Heart left ventricle (tissue), 16 donors: ENCODE measurements around the gene GSTA5. TPM values are rescaled to one million over a fixed set of nuclear protein-coding genes. Genes with fewer than 3 reads are reported as not detected.
"Not testable (repeated sequence)": the region's sequence is repeated elsewhere in the genome, so short reads cannot be mapped to it uniquely, and the experiment has no call there.

ENCODE experiments used
- ATAC-seq, 4 donors: fragments of 200-7000 bp; cut with Tn5 transposase; one replicate each; pipeline ENCODE4 v1.9.1; 2020 to 2022; ENCODE audit warnings: moderate library complexity in 4 of 4, mild to moderate bottlenecking in 3 of 4, moderate number of reproducible peaks in 1 of 4
- DNase-seq, 5 donors: peaks; one replicate each; pipeline ENCODE4 v3.0.0-alpha.2; 2020
- H3K27ac ChIP-seq, 12 donors: fragments of 200-600 bp; sonication (generic) in 4 of 12; one replicate each; pipeline versions ENCODE4 v1.5.0 to v1.8.0; 2016 to 2022; ENCODE audit warnings: mild to moderate bottlenecking in 2 of 12
- H3K27me3 ChIP-seq, 9 donors: fragments of 200-600 bp; sonication (generic) in 2 of 9; one replicate each; pipeline versions ENCODE4 v1.5.1 to v1.8.0; 2016 to 2022; ENCODE audit warnings: mild to moderate bottlenecking in 3 of 9
- H3K36me3 ChIP-seq, 9 donors: fragments of 200-600 bp; sonication (generic) in 2 of 9; one replicate each; pipeline versions ENCODE4 v1.5.0 to v1.8.0; 2018 to 2022; ENCODE audit warnings: mild to moderate bottlenecking in 2 of 9
- H3K4me1 ChIP-seq, 12 donors: fragments of 200-600 bp; sonication (generic) in 4 of 12; one replicate each; pipeline versions ENCODE4 v1.5.0 to v1.8.0; 2016 to 2022; ENCODE audit warnings: mild to moderate bottlenecking in 3 of 12
- H3K4me3 ChIP-seq, 12 donors: fragments of 200-600 bp; sonication (generic) in 4 of 12; one replicate each; pipeline versions ENCODE4 v1.5.0 to v1.8.0; 2017 to 2022; ENCODE audit warnings: mild to moderate bottlenecking in 9 of 12, moderate library complexity in 4 of 12
- H3K9me3 ChIP-seq, 12 donors: fragments of 200-600 bp; sonication (generic) in 4 of 12; one replicate each; pipeline versions ENCODE4 v1.5.0 to v1.8.0; 2016 to 2022; ENCODE audit warnings: mild to moderate bottlenecking in 1 of 12
- POLR2A ChIP-seq, 2 donors: fragments of 450-650 bp; IDR thresholded peaks; one replicate each; pipeline ENCODE4 v1.6.1; 2017; ENCODE audit warnings: antibody characterized with exemption in 2 of 2, mild to moderate bottlenecking in 2 of 2, moderate library complexity in 2 of 2
- WGBS, 4 donors: extraction: QIAGEN DNeasy Blood & Tissue Kit in 2 of 4; methylation state at CpG; one replicate each; pipeline versions ENCODE4 v1.1.5 to v1.1.7; 2013 to 2018; 5-methylcytosine and 5-hydroxymethylcytosine counted together
- intact Hi-C, 10 donors: fragments of 100-400 bp; cut with DNase I; formaldehyde crosslinking; loops; one replicate each; pipeline versions ENCODE4 v1.11.1 to v1.14.2; 2022
- polyA plus RNA-seq, 2 donors: library from polyadenylated mRNA; stranded (reverse); fragments of 200-250 nt; gene quantifications; one replicate each; pipeline ENCODE4 v1.2.3, GENCODE V29; 2013
- total RNA-seq, 9 donors: library from RNA; depleted of rRNA in 2 of 9; stranded (reverse); fragments of >200 nt in 2 of 9; fragmentation: NEBNext Ultra II Directional in 3 of 9; extraction: Animal tissue kit (Norgen Biotek cat#: 25700) in 3 of 9; gene quantifications; one replicate each; pipeline versions ENCODE4 v1.1.0 to v1.2.4, GENCODE V29; 2016 to 2023
- TF ChIP-seq, protein P1 (sequence below), 12 donors: fragments of 200-600 bp; sonication (generic) in 4 of 12; IDR thresholded peaks; one replicate each; pipeline versions ENCODE4 v1.5.0 to v1.8.0; 2018 to 2022; ENCODE audit warnings: antibody characterized with exemption in 12 of 12, mild to moderate bottlenecking in 5 of 12
- donor health status: ischemic (EF 13 %, LVEDD 7.1; RV severe dilation, severe dysfunction).
- donor health status: healthy with polysubstance abuse.
- donor health status: DM: no; HTN: yes; CAD: no.
- donor health status: DM: no; HTN: no; CAD: no.
- donor health status: ischemic (EF 25% LVEDD 6.9; RV normal size, moderate dysfunction).
- donor health status: ischemic (EF 25% LVEDD 5.7; RV mildly dilated, moderate dysfunction).
- donor health status: healthy.
- donor health status: DM: yes; HTN: yes; CAD: no.
- donor health status: ischemic (EF 35%, LVEDD 5.7; RV mildly dilated, moderate dysfunction).
- donor health status: nonischemic (EF 11% LVEDD 7.7; RV severe dilation, severe dysfunction).
- donor health status: DM: yes; HTN: yes; CAD: no.
- donor health status: PGD.
- donor health status: ischemic (EF 29% LVEDD 5.4; RV normal size, mild dysfunction).
- donor health status: nonischemic (EF 23%, LVEDD 6.1; RV moderate dilation, normal function).

The GSTA5 gene
- total and polyA plus RNA-seq, 11 donors = not detected

DNA sequence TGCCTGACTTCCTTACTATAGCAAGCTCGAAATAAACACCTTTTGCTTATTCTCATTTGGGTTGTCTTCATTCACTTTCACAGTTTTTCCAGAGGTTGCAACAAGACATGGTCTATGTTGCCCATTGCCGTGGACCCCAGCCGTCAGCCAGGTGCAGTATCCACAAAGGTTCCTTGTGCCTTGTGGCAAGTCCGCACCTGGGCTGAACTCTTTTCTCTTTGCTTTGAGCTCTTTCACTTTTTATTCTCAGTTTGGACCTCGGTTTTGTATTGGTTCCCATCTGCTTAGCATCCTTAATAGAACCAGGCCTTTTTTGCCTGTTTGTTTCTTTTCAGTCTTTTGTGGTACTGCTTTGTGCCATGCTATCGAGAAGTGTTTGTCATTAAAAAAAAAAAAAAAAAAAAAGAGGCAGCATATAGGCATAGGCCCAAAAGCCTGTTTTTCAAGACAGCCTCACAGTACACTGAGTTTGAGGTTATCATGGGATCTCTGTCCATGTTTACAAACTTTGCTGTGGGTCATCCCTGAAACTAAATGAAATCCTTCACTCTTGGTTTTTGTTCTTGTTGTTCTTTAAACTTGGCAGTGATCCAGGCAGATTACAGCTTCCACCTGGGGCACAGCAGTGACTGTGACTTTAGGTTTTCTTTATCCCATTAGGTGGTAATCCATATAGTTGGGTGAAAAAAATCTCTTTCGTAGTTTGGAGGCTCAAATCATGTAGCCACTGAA lies 35.6 kb upstream of the GSTA5 start:
- no peak for ATAC-seq
- TF ChIP-seq, protein P1, sequence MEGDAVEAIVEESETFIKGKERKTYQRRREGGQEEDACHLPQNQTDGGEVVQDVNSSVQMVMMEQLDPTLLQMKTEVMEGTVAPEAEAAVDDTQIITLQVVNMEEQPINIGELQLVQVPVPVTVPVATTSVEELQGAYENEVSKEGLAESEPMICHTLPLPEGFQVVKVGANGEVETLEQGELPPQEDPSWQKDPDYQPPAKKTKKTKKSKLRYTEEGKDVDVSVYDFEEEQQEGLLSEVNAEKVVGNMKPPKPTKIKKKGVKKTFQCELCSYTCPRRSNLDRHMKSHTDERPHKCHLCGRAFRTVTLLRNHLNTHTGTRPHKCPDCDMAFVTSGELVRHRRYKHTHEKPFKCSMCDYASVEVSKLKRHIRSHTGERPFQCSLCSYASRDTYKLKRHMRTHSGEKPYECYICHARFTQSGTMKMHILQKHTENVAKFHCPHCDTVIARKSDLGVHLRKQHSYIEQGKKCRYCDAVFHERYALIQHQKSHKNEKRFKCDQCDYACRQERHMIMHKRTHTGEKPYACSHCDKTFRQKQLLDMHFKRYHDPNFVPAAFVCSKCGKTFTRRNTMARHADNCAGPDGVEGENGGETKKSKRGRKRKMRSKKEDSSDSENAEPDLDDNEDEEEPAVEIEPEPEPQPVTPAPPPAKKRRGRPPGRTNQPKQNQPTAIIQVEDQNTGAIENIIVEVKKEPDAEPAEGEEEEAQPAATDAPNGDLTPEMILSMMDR (IDR thresholded peaks at IDR 0.05) = no peak
- TF ChIP-seq POLR2A (IDR thresholded peaks at IDR 0.05) = no peak
- H3K36me3 ChIP-seq = no peaks in the 10 kb centered on the region
- intact Hi-C loops = loop anchor here in 1 of 10 donors (10.0 kb wide), 1 partner anchor 109 kb away; no protein-coding TSS in a partner anchor
- H3K9me3 ChIP-seq = no peaks in the 10 kb centered on the region
- H3K27me3 ChIP-seq = no peaks in the 10 kb centered on the region
- no peaks in the 10 kb centered on the region for H3K4me1 ChIP-seq
- H3K4me3 ChIP-seq = no peak overlapping the region
- no peak overlapping the region for H3K27ac ChIP-seq
- 86 to 91% (median 90%) methylated on average over 7 of the region's 7 CpGs for WGBS, 4 donors
- DNase-seq = no peak

DNA sequence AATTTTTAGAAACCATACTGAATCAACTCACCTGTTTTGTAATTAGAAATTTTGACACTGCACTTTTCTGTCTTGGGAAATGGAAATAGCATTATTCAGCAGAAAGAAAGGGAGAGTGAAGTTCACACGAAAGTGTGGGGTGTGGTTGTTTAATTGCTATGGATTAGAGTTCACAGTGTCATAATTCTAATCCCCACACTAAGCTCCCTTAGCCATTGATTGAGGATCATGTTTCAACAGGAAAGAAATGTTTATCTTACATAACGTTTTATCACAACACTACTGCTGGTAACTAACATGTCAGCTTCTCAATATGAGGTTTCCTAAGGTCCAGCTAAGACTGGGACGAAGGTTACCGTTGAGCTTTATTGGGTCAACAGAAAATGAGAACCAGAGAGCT lies 31.4 kb upstream of the GSTA5 start:
- WGBS, 4 donors = 56 to 67% (median 57%) methylated on average over 4 of the region's 4 CpGs
- Histone ChIP-seq H3K27me3 (no peaks in the 10 kb centered on the region), H3K36me3 (no peaks in the 10 kb centered on the region), H3K4me1 (no peaks in the 10 kb centered on the region), H3K9me3 (no peaks in the 10 kb centered on the region), H3K27ac (no peak overlapping the region), H3K4me3 (no peak overlapping the region)
- intact Hi-C loops = loop anchor here in 1 of 10 donors (10.0 kb wide), 1 partner anchor 113 kb away; no protein-coding TSS in a partner anchor
- TF ChIP-seq, protein P1 (IDR thresholded peaks at IDR 0.05) = no peak
- TF ChIP-seq POLR2A (IDR thresholded peaks at IDR 0.05) = no peak
- ATAC-seq (no peak), DNase-seq (no peak)

DNA sequence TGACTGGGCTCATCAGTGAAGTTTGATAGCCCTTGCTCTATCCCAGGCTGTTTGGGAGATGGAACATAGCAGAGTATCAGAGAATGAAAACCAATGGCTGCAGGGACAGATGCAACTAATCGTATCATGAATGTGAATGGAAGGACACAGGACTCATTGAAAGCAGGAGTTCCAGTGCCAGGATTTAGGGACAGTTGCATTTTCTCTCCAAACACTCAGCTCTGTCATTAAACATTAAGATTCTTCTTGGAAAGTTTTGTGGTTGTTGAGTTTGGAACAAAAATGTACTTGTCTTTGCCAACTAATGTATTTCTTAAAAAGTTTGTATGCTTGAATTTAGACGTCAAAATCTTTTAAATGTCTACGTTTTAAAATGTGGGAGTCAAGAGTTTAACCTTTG lies 31.0 kb upstream of the GSTA5 start:
- no peaks in the 10 kb centered on the region for H3K9me3 ChIP-seq
- H3K27me3 ChIP-seq = no peaks in the 10 kb centered on the region
- H3K4me1 ChIP-seq = no peaks in the 10 kb centered on the region
- no peaks in the 10 kb centered on the region for H3K36me3 ChIP-seq
- H3K4me3 ChIP-seq = no peak overlapping the region
- no peak overlapping the region for H3K27ac ChIP-seq
- DNase-seq (no peak), ATAC-seq (no peak)
- TF ChIP-seq, protein P1 (IDR thresholded peaks at IDR 0.05) = no peak
- no peak for TF ChIP-seq POLR2A (IDR thresholded peaks at IDR 0.05)
- intact Hi-C loops = loop anchor here in 1 of 10 donors (10.0 kb wide), 1 partner anchor 113 kb away; no protein-coding TSS in a partner anchor
- 64 to 71% (median 67%) methylated on average over 3 of the region's 3 CpGs for WGBS, 4 donors

GRCh38 chr6:52870335-52871091 lies 29.9 kb upstream of the GSTA5 start:
- ATAC-seq, DNase-seq, H3K4me1 ChIP-seq, H3K27ac ChIP-seq, H3K4me3 ChIP-seq, H3K27me3 ChIP-seq, H3K9me3 ChIP-seq, H3K36me3 ChIP-seq: not testable (repeated sequence)
- WGBS, 4 donors = 75 to 86% (median 81%) methylated on average over 3 of the region's 3 CpGs
- intact Hi-C loops = loop anchor here in 1 of 10 donors (10.0 kb wide), 1 partner anchor 114 kb away; no protein-coding TSS in a partner anchor

GRCh38 chr6:52868899-52869298 lies 28.3 kb upstream of the GSTA5 start:
- DNase-seq, H3K4me3 ChIP-seq, H3K9me3 ChIP-seq, H3K27me3 ChIP-seq, intact Hi-C loops, H3K36me3 ChIP-seq, H3K4me1 ChIP-seq, H3K27ac ChIP-seq, ATAC-seq: not testable (repeated sequence)
- 45 to 66% (median 61%) methylated on average over 5 of the region's 5 CpGs for WGBS, 4 donors
